HG02610 (cell line): Measurements from ENCODE around the gene CUL2.
"Not testable (repeated sequence)": the region's sequence is repeated elsewhere in the genome, so short reads cannot be mapped to it uniquely, and the experiment has no call there.

Experiments
- ATAC-seq: cut with Tn5 transposase; IDR thresholded peaks from one replicate; pipeline ENCODE4 v1.9.1; 2021; ENCODE audit warnings: mild to moderate bottlenecking, moderate library complexity; ENCODE audit not compliant: unreplicated experiment

The CUL2 gene

DNA sequence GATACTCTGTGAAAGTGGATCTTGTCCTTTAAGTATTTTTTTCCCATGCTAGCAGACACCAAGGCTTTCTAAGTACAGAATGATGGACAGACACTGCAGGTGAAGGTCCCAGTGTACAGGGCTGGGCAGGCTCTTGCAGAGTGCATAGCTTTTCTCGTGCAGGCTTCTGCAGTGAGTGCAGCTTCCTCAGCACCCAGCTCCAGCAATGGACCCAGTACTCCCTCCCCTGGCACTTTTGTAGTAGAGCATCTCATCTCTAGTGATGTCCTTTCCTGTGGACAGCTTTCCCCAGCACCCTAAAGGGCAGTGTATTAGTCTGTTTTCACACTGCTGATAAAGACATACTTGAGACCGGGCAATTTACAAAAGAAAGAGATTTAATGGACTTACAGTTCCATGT, 104.3 kb downstream of the CUL2 start:
- ATAC-seq, result no peak

DNA sequence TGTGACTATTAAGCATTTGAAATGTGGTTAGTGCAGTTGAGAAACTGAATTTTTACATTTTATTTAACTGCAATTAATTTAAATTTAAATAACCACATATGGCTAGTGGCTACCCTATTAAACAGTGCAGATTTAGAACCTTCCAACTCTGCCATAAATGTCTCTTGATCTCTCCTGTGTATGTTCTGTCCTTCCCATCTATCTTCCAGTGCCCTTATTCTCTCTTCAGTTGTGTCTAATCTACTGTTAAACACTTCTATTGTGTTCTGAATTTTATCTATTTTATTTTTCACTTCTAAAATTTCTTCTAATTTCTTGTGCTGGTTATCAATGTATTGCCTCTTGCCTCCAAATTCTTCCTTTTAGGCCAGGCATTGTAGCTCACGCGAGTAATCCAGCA, 105.0 kb downstream of the CUL2 start:
- no peak for ATAC-seq

DNA sequence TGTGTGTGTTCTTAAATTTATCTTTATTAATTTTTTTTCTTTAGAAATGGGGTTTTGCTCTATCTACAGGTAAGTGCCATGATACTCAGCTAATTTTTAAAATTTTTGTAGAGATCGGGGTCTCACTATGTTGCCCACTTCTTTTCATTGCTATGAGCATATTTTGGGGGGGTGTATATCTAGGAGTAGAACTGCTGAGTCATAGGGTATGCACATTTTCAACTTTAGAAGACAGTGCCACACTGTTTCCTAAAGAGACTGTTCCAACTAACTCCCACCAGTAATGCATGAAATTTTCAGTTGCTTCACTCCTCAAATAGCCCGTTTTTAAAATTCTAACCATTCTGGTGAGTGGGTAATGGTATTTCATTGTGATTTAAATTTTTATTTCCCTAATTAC, 108.3 kb downstream of the CUL2 start:
- ATAC-seq, result no peak

DNA sequence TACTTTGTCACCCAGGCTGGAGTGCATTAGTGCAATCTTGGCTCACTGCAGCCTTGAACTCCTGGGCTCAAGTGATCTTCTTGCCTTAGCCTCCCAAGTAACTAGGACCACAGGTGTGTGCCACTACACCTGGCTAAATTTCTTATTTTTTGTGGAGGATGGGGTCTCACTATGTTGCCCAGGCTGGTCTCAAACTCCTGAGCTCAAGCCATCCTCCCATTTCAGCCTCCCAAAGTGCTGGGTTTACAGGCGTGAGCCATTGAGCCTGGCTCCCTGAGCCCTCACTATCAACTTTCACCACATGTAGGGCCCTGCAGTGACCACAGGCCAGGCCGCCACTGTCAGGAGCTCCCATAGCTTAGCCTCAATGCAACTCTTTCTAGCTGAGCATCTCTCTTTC, 110.2 kb downstream of the CUL2 start:
- ATAC-seq, result no peak

DNA sequence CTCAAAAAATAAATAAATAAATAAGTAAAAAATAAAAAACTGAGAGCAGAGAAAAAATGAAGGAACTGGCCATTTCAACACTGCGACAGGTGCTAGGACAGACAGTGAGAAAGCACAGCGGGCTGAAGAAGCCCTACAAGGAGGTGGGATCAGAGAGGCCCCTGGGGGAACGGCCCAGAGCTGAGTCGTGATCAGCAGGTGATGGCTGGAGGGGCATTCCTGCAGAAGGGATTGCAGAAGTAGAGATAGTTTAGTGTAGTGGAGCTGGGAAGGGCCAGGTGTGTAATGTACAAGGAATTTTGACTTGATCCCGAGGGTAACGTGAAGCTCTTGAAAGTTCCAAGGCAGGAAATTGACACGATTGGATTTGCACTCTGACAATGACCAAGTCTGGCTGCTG, 112.1 kb downstream of the CUL2 start:
- ATAC-seq, result no peak

DNA sequence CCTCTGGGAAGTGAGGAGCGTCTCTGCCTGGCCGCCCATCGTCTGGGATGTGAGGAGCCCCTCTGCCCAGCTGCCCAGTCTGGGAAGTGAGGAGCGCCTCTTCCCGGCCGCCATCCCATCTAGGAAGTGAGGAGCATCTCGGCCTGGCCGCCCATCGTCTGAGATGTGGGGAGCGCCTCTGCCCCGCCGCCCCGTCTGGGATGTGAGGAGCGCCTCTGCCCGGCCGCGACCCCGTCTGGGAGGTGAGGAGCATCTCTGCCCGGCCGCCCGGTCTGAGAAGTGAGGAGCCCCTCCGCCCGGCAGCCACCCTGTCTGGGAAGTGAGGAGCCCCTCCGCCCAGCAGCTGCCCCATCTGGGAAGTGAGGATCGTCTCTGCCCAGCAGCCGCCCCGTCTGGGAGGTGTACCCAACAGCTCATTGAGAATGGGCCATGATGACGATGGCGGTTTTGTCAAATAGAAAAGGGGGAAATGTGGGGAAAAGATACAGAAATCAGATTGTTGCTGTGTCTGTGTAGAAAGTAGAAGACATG, 113.7 kb downstream of the CUL2 start:
- ATAC-seq, result not testable (repeated sequence)

DNA sequence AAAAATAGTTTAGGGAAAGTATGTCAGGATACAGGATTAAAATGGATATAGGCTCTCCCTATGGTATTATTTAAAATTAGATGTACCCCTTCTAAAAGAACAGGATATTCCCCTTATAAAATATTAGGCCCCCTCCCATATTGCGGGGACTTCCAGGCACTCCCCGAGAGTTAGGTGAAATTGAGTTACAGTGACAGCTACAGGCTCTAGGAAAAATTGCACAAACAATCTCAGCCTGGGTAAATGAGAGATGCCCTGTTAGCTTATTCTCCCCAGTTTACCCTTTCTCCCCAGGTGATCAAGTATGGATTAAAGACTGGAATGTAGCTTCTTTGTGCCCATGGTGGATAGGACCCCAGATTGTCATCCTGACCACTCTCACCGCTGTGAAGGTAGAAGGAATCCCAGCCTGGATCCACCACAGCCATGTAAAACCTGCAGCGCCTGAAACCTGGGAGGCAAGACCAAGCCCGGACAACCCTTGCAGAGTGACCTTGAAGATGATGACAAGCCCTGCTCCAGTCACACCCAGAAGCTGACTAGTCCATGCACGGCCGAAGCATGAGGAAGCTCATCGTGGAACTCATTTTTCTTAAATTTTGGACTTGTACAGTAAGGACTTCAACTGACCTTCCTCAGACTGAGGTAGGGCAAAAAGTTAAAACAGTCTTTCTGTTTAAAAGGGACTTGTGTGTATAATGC, 115.6 kb downstream of the CUL2 start:
- ATAC-seq, result not testable (repeated sequence)

DNA sequence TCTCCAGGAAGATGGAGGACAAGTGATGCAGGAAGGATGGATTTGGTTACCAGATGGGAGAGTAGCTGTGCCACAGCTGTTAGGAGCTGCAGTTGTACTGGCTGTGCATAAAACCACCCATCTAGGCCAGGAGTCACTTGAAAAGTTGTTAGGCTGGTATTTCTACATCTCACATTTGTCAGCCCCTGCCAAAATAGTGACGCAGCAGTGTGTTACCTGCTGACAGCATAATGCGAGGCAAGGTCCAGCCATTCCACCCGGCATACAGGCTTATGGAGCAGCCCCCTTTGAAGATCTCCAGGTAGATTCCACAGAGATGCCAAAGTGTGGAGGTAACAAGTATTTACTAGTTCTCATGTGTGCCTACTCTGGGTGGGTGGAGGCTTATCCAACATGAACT, 116.4 kb downstream of the CUL2 start:
- ATAC-seq, result not testable (repeated sequence)

DNA sequence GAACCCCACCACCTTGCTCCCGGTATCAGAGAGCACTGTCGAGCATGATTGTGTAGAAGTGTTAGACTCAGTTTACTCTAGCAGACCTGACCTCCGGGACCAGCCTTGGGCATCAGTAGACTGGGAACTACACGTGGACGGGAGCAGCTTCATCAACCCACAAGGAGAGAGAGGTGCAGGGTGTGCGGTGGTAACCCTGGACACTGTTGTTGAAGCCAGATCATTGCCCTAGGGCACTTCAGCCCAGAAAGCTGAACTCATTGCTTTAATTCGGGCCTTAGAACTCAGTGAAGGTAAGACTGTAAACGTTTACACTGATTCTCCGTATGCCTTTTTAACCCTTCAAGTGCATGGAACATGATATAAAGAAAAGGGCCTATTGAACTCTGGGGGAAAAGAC, 117.0 kb downstream of the CUL2 start:
- not testable (repeated sequence) for ATAC-seq

DNA sequence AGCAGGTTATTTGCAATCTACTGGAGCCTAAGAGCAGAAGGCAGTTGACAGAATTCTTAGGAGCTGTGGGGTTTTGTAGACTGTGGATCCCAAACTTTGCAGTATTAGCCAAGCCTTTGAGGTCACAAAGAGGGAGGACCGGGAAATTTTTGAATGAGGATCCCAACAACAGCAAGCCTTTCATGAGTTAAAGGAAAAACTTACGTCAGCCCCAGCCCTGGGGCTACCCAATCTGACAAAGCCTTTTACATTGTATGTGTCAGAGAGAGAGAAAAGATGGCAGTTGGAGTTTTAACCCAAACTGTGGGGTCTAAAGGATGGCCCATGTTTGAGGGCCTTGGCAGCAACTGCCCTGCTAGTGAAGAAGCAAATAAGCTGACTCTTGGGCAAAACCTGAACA, 117.5 kb downstream of the CUL2 start:
- not testable (repeated sequence) for ATAC-seq

DNA sequence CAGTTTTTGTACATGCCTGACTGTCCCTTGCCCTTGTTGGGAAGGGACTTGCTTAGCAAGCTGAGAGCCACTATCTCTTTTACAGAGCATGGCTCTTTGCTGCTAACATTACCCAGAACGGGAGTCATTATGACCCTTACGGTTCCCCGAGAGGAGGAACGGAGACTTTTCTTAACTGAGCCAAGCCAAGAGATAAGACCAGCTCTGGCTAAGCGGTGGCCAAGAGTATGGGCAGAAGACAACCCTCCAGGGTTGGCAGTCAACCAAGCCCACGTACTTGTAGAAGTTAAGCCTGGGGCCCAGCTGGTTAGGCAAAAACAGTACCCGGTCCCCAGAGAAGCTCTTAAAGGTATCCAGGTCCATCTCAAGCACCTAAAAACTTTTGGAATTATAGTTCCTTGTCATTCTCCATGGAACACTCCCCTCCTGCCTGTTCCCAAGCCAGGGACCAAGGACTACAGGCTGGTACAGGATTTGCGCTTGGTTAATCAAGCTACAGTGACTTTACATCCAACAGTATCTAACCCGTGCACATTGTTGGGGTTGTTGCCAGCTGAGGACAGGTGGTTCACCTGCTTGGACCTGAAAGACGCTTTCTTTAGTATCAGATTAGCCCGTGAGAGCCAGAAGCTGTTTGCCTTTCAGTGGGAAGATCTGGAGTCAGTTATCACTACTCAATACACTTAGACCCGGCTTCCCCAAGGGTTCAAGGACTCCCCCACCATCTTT, 118.4 kb downstream of the CUL2 start:
- ATAC-seq, result not testable (repeated sequence)

DNA sequence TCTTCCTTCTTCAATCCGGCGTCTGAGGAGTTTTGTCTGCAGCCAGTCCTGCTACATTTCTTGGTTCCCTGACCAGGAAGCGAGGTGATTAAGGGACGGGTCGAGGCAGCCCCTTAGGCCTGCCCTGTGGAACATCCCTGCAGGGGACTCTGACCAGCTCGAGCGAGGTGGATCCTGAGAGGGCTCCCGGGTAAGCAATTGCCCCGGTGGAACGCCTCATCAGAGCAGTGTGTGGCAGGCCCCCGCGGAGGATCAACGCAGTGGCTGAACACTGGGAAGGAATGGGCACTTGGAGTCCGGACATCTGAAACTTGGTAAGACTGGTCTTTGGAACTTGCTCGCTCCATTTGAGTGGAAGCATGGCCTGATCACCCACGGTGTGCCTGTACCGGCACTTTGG, 121.0 kb downstream of the CUL2 start:
- no peak for ATAC-seq

DNA sequence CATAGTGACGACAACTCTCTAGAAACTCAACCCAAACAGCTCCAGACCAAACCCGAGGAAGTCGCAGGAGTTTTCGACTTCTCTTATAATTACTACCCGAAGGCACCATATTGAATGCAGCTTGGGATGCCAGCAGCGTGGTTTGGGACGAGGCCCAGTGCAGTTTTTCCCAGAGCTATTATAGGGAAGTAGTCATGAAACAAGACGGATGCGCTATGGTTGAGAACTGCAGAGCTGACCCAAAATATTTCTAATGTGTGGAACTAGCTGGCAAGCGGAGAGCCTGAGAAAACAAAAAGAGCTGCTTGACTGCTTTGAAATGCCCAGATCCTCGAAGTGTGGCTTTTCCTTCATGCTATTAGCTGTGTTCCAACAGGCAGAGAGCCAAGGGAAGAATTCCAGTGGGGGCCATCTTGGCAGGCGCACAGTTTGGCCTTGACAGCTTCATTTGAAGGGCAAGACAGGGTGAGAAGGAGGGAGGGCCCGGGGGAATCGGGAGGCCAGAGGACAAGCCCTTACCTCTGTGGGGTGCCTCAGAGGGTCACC, 122.7 kb downstream of the CUL2 start:
- no peak for ATAC-seq

DNA sequence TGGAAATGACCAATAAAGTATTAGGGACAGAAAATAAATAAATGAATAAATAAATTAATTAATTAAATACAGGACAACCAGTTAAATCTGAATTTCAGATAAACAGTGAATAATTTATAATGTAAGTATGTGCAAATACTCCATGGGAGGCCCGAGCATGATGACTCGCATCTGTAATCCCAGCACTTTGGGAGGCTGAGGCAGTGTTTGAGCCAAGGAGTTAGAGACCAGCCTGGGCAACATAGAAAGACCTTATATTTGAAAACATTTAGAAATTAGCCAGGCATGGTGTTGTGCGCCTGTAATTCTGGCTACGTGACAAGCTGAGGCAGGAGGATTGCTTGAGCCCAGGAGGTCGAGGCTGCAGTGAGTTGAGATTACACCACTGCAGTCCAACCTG, 123.7 kb downstream of the CUL2 start:
- ATAC-seq, result no peak

DNA sequence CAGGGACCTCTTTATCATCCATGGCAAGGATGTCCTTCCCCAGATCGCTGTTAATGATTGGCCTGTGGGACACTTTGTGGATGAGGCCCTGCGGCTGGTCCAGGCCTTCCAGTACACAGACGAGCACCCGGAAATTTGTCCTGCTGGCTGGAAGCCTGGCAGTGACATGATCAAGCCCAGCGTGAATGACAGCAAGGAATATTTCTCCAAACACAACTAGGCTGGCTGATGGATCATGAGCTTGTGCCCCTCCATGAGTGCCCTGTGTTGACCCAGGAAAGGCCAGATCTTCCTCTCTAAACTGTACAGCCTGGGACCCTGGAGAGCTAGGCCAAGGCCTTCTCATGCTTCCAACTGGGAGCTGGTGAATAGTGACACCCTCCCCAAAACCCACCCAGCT, 124.1 kb downstream of the CUL2 start:
- no peak for ATAC-seq

DNA sequence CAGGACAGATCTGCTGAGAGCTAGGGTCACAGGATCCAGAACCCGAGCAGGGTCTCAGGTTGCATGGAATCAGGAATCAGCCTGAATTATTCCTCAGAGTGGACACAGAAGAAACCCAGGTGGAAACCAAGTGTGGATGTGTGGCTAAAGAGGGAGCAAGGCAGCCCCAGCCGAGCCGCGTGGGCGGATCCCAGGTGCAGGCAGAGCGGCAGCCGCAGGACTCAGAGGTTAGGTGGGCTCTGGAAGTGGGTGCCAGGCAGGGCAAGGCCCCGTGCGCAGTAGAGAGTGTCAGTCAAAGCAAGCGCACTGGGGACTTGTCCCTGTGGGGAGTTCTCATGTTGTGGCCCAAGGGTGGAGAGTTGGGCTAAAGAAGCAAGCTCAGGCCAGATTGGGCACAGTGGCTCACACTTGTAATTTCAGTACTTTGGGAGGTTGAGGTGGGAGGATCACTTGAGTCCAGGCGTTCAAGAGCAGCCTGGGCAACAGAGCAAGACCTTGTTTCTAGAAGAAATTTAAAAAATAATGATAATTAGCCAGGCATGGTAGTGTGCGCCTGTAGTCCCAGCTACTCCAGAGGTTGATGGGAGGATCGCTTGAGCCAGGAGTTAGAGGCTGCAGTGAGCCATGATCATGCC, 125.9 kb downstream of the CUL2 start:
- no peak for ATAC-seq

DNA sequence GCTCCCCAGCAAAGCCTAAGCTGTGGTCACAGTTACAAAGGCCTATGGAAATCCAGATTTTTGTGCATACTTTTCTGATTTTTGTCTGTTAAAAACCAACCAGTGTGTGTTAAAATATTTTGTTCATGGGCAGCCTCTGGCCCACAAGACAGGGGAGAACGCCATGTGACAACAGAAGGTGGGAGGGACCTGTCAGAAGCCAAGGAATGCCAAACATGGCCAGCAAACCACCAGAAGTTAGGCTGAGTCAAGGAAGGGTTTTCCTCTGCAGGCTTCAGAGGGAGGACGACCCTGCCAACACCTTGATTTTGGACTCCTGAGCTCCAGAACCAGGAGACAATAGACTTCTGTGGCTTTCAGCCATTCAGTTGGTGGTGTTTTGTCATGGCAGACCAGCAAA, 127.3 kb downstream of the CUL2 start:
- no peak for ATAC-seq

DNA sequence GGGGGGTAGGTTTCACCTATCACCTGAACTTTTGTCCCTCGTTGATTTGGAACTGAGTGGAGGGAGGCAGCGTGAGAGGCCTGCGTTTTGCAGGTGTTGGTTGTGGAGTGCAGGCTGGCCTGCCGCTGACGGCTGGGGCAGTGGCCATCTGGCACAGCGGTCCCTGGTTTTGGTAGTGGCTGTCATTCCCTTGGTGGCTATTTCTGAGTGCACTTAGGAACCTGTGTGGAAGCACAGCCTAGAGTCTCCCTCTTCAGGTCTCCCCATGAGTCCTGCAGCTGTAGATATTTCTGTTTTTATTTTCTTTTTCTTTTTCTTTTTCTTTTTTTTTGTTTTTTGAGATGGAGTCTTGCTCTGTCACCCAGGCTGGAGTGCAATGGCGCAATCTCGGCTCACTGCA, 129.2 kb downstream of the CUL2 start:
- ATAC-seq, result no peak

DNA sequence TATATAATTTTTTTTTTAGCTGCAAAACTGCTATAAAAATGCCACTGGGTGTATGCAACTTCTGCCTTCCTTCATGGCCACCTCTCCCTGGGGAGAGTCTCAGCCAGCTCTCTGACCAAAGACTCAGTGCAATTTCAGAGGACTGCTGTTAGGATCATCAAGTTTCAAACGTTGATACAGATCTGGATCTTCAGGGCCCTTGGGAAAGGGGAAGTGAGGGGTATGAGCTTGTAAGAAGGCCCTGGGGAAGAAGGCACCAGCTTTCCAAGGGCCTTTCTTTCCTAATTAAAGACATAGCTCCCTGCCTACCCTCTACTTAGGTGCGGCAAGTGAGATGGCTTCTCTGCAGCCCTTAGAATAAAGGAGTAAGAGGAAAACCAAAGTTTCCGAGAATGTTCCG, 130.4 kb downstream of the CUL2 start:
- no peak for ATAC-seq

DNA sequence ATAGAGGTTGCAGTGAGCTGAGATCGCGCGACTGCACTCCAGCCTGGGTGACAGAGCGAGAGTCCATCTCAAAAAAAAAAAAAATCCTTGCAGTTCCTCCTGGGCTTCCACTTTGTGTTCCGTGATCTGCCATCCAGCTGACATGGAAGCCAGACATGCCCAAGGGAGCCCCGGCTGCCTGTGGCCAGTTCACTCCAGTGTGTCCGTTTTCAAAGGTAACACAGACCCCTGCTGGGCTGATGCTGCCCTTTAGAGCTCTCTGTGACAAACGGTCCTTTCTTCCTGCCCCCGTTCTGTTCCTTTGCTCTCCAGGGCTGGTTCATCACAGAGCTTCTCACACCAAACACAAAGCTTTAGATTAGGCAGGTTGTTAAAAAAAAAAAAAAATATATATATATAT, 130.8 kb downstream of the CUL2 start:
- no peak for ATAC-seq
